Colon (tissue), 2 donors: ENCODE measurements around the gene DMWD.

Experiments used
- FAIRE-seq: peaks from 2 replicates; lab custom pipeline; 2012; peaks lifted over from hg19 to GRCh38; lab: Jason Lieb, UNC
- donor health status: control.
- donor health status: control.

Gene DMWD

DNA sequence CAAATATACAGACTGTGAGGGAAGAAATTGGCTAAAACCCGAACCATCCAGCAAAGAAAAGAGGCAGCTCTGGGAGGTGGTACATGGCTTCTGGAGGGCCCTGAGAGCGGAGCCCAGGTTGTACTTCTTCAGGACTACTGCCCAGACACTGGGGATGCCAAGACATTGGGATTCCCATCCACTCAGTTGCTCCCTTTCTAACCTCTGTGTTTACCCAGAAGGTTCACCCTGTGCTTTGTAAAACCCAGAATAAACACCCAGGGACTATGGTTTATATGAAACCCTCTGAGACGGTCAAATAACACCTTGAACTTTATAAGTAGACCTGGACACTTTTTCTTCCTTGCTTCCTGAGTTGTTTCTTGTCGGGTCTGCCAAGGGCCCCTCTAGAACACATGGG lies 49.7 kb downstream of the DMWD start:
- no peak for FAIRE-seq

DNA sequence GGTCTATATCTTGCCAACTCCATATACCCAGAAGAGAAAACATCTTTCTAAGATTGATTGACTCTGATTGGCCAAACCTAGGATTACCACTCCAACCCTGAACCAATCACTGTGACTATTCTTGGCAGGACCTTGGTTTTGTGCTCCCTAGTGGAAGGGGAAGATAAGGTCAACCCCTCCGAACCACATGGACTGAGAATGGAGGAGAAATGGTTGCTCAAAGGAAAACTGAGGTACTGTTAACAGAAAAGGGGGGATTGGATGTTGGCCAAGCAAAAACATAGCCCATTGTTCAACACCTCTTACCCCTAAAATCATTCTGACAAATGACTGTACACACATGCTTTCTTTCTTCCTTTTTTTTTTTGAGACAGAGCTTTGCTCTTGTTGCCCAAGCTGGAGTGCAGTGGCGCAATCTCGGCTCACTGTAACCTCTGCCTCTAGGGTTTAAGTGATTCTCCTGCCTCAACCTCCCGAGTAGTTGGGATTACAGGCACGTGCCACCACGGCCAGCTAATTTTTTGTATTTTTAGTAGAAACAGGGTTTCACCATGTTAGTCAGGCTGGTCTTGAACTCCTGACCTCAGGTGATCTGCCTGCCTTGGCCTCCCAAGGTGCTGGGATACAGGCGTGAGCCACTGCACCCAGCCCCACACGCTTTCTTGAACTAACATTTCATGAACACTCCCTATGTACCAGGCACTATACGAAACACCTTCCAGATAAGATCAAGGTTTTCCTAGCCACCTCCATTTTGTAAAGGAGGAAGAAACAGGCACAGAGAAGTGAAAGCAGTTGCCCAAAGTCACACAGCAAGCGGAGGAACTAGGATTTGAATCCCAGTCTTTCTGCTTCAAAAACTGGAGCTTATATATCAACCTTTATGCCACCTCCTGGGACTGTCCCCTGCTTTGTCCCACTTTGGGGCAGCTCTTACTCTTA lies 52.9 kb downstream of the DMWD start:
- FAIRE-seq: no peak

DNA sequence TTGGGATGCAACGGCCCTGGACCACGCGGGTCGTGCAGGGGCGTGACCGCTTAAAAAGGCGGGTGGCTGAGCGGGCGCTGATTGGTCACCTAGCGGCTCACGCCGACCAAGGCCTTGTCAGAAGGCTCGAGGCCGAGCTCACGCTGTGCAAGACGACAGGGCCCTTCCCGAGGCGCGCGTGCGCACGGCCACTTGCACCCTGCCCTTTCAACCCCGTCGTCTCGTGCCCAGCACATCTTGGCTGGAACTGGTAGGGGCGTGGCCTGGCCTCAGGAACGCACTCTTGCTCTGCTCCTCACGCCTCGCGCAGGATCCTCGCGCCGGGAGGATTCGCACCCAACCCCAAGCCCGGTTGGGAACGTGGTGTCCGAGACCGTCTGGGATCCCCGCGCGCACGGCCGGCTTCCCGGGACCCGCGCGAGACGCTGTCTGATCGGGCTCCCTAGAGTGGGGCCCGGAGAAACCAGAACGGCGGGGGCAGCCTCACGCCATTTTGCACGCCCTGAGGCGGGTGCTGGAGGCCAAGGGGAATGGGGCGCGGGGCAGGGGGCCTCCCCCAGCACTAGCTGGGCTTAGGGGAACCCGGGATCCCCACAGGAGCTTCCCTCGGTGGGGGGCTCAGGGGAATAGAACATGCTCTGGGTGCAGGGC lies 59.4 kb downstream of the DMWD start, which contains the start of gene MEIOSIN:
Gene MEIOSIN, plus strand, starts transcription at position 280 of the 651 bp plus-strand sequence. CDS start 1,938 bp downstream, outside the sequence.
- no peak for FAIRE-seq
